Measurements from ENCODE around the gene CACNA1S. TPM values are rescaled to one million over a fixed set of nuclear protein-coding genes. Genes with fewer than 3 reads are reported as not detected.

Gene CACNA1S
- total and polyA plus RNA-seq, 2 of the 8 experiments (the other 6 are each of a cell fraction or from before 2014, with no cell fraction given) = 0.06 TPM; not detected in 1

DNA sequence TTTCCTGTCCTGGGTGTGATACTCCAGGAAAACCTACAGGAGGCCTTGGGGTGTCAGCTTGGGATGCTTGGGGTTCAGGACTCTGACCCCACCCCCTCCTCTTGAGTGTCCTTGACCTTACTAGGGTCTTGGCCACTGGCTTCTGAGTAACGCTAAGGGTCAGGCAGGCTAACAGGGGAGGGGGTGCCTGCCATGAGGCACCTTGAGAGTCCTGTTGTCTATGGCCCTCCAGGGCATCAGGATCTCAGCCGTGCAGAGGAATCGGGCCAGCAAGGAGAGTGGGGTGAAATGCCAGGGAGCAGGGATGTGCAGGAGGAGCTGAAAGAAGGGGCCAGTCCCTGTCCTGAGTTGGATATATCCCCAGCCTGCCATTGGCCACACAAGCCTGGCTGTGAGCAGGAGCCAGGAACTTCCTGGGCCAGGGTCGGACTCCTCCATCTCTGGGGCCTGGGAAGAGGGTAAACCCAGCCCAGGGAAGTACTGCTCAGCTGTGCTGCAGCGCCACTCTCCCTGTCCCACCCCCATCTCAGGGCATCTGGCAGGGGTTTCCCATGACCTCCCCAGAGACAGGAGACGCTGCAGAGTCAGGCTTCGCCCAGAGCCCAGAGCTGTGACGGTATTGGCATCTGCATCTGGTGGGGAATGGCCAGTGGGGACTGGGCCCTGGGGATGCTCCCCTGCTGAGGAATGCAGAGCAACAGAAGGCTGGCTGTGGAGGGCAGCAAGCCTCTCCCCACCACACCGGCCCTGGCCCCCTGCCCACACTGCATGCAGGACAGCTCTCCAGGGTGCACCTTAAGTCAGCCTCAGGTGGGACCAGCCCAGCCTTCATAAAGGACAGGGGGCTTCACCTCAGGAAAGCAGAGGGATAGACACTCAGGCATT is 95.0 kb downstream of the CACNA1S start (continued):
- TF ChIP-seq, protein P1, sequence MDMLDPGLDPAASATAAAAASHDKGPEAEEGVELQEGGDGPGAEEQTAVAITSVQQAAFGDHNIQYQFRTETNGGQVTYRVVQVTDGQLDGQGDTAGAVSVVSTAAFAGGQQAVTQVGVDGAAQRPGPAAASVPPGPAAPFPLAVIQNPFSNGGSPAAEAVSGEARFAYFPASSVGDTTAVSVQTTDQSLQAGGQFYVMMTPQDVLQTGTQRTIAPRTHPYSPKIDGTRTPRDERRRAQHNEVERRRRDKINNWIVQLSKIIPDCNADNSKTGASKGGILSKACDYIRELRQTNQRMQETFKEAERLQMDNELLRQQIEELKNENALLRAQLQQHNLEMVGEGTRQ (IDR thresholded peaks at IDR 0.05; ENCODE audit: low read length) = no peak
- TF ChIP-seq GABPA (IDR thresholded peaks at IDR 0.05; ENCODE audit: borderline replicate concordance, insufficient read depth, low read length) (no peak), YY1 (IDR thresholded peaks at IDR 0.05; ENCODE audit: low read depth, low read length) (no peak), RNF2 (IDR thresholded peaks at IDR 0.05; ENCODE audit: borderline replicate concordance, low read depth, low read length, missing control alignments, poor library complexity, severe bottlenecking) (no peak), SP4 (IDR thresholded peaks at IDR 0.05; ENCODE audit: low read length) (no peak), FOSL1 (IDR thresholded peaks at IDR 0.05; ENCODE audit: insufficient read depth, low read depth, low read length) (no peak), RBBP5 (IDR thresholded peaks at IDR 0.05; ENCODE audit: borderline replicate concordance, low read depth, low read length) (no peak), ZNF274 (IDR thresholded peaks at IDR 0.05; ENCODE audit: borderline replicate concordance, extremely low read depth, low read length) (no peak), TEAD4 (IDR thresholded peaks at IDR 0.05; ENCODE audit: low read depth, low read length) (no peak), PHF8 (conservative IDR thresholded peaks at IDR 0.05; ENCODE audit: low read depth, low read length) (no peak)
- TF ChIP-seq, protein P2, sequence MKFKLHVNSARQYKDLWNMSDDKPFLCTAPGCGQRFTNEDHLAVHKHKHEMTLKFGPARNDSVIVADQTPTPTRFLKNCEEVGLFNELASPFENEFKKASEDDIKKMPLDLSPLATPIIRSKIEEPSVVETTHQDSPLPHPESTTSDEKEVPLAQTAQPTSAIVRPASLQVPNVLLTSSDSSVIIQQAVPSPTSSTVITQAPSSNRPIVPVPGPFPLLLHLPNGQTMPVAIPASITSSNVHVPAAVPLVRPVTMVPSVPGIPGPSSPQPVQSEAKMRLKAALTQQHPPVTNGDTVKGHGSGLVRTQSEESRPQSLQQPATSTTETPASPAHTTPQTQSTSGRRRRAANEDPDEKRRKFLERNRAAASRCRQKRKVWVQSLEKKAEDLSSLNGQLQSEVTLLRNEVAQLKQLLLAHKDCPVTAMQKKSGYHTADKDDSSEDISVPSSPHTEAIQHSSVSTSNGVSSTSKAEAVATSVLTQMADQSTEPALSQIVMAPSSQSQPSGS (IDR thresholded peaks at IDR 0.05; ENCODE audit: low read length) = no peak

Measured in H1 (cell line).